HEK293 (cell line): ENCODE results near the gene CCDC24.

Experiments used
- CTCF ChIA-PET: fragments of 350-600 bp; formaldehyde crosslinking; extraction: SDS; loops from one replicate; lab custom pipeline; 2021; ENCODE audit warnings: antibody characterized with exemption; lab: Yijun Ruan, JAX
- POLR2A ChIA-PET: fragments of 300-600 bp; formaldehyde crosslinking; extraction: SDS; loops from one replicate; lab custom pipeline; 2020; ENCODE audit warnings: antibody characterized with exemption, inconsistent platforms; lab: Yijun Ruan, JAX
- H3K27ac ChIP-seq: fragments of 200-500 bp; sonication (Bioruptor generic); 2 replicates; pipeline ENCODE4 v1.5.1; 2014; ENCODE audit warnings: low read depth, low read length, control low read depth, inconsistent platforms; ENCODE audit errors: extremely low read depth
- H3K36me3 ChIP-seq, 2 experiments: fragments of 200-500 bp in 1 of 2; sonication (Bioruptor generic) in 1 of 2; 1 replicate in 1 of 2; 2 replicates in 1 of 2; pipeline ENCODE4 v1.5.1; 2014 to 2017; ENCODE audit warnings: inconsistent platforms in 2 of 2, low read length in 2 of 2; ENCODE audit not compliant: control insufficient read depth in 2 of 2, insufficient read depth in 1 of 2
- H3K4me1 ChIP-seq: fragments of 200-500 bp; sonication (Bioruptor generic); 2 replicates; pipeline ENCODE4 v1.5.1; 2014; ENCODE audit warnings: mild to moderate bottlenecking, low read length, inconsistent platforms; ENCODE audit not compliant: control insufficient read depth, insufficient read depth
- H3K4me3 ChIP-seq: 2 replicates; pipeline ENCODE4 v1.5.1; 2011; ENCODE audit warnings: low read depth, mild to moderate bottlenecking, control low read depth, low read length, moderate library complexity
- H3K9me3 ChIP-seq: fragments of 200-500 bp; sonication (Bioruptor generic); 2 replicates; pipeline ENCODE4 v1.5.1; 2014; ENCODE audit warnings: low read depth, low read length, inconsistent platforms; ENCODE audit not compliant: control insufficient read depth, insufficient read depth
- KLF10 ChIP-seq: fragments of 450-650 bp; IDR thresholded peaks from 2 replicates; pipeline ENCODE4 v1.5.1; 2018; ENCODE audit warnings: missing biosample characterization, mild to moderate bottlenecking, missing genetic modification characterization
- MYNN ChIP-seq: fragments of 450-650 bp; formaldehyde crosslinking; IDR thresholded peaks from 2 replicates; pipeline ENCODE4 v1.5.1; 2016; ENCODE audit warnings: missing biosample characterization, missing genetic modification characterization, borderline replicate concordance
- ZFP37 ChIP-seq: fragments of 450-650 bp; formaldehyde crosslinking; IDR thresholded peaks from 2 replicates; pipeline ENCODE4 v1.5.1; 2016; ENCODE audit warnings: missing biosample characterization, missing genetic modification characterization
- ZFP69B ChIP-seq: fragments of 450-650 bp; formaldehyde crosslinking; IDR thresholded peaks from 2 replicates; pipeline ENCODE4 v1.5.1; 2016; ENCODE audit warnings: missing biosample characterization, missing genetic modification characterization
- ZIC2 ChIP-seq: fragments of 450-650 bp; formaldehyde crosslinking; IDR thresholded peaks from 2 replicates; pipeline ENCODE4 v1.5.1; 2016; ENCODE audit warnings: missing biosample characterization, missing genetic modification characterization
- ZNF391 ChIP-seq: fragments of 450-650 bp; formaldehyde crosslinking; IDR thresholded peaks from 2 replicates; pipeline ENCODE4 v1.5.1; 2016; ENCODE audit warnings: low read depth, missing biosample characterization, missing genetic modification characterization, borderline replicate concordance
- ZNF530 ChIP-seq: fragments of 450-650 bp; formaldehyde crosslinking; IDR thresholded peaks from 2 replicates; pipeline ENCODE4 v1.5.1; 2016; ENCODE audit warnings: low read depth, missing biosample characterization, missing genetic modification characterization
- ZNF621 ChIP-seq: fragments of 450-650 bp; formaldehyde crosslinking; IDR thresholded peaks from 2 replicates; pipeline ENCODE4 v1.5.1; 2017; ENCODE audit warnings: missing biosample characterization, missing genetic modification characterization
- ZNF670 ChIP-seq: fragments of 450-650 bp; formaldehyde crosslinking; IDR thresholded peaks from 2 replicates; pipeline ENCODE4 v1.5.1; 2016; ENCODE audit warnings: missing biosample characterization, missing genetic modification characterization, low read depth
- ZNF677 ChIP-seq: fragments of 450-650 bp; IDR thresholded peaks from 2 replicates; pipeline ENCODE4 v1.5.0; 2018; ENCODE audit warnings: missing biosample characterization, mild to moderate bottlenecking, missing genetic modification characterization, moderate library complexity
- ZNF76 ChIP-seq: fragments of 450-650 bp; formaldehyde crosslinking; IDR thresholded peaks from 2 replicates; pipeline ENCODE4; 2016; ENCODE audit warnings: low read depth, missing biosample characterization, missing genetic modification characterization, borderline replicate concordance
- TF ChIP-seq, protein P1 (sequence below): fragments of 450-650 bp; formaldehyde crosslinking; IDR thresholded peaks from 2 replicates; pipeline ENCODE4 v1.5.1; 2017; ENCODE audit warnings: missing biosample characterization, missing genetic modification characterization
- TF ChIP-seq, protein P2 (sequence below): fragments of 450-650 bp; formaldehyde crosslinking; IDR thresholded peaks from 2 replicates; pipeline ENCODE4 v1.5.1; 2017; ENCODE audit warnings: missing biosample characterization, missing genetic modification characterization
- TF ChIP-seq, protein P3 (sequence below): fragments of 450-650 bp; formaldehyde crosslinking; IDR thresholded peaks from 2 replicates; pipeline ENCODE4 v1.5.1; 2017; ENCODE audit warnings: missing biosample characterization, mild to moderate bottlenecking, missing genetic modification characterization, moderate library complexity

CCDC24 gene

DNA sequence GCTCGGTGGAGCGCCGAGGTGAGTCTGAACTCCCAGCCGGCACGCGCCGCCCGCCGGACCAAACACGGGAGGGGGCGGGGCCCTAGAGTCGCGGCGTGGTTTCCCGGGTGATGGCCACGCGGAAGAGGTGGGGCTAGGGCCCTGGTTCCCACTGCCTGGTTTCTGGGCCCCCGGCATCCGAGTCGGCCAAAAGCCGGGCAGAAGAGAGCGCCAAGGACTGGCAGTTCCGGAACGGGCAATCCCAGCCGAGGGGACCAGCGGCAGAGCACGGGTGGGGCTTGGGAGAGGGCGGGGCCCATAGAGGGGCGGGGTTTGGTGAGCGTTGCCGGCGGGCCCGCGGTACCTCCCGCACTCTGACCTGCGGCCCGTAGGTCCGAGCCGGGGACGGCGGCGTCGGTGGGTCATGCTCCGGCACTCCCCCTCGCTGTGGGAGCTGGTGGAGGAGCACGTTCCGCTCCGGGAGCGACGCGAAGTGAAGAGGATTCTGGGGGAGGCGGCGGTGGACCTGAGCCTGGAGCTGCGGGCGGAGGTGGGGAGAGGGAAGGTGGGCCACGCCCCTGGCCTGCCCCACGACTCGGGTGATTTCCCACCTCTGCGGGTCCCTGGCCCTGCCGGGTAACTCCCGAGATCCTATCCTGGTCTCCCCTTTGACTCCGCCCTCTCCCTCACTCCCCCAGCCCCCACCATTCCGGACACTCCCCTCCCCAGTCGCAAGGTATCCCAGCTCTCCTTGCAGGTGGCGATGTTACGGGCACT lies at the start of gene CCDC24 (continued):
- TF ChIP-seq ZFP69B (tag by site-specific recombination) = peak; percentile 61; the same call in 1 of the 2 replicates
- no peak for TF ChIP-seq ZNF670 (tag by site-specific recombination)
- TF ChIP-seq ZNF677 (tag by site-specific recombination) = no peak

DNA sequence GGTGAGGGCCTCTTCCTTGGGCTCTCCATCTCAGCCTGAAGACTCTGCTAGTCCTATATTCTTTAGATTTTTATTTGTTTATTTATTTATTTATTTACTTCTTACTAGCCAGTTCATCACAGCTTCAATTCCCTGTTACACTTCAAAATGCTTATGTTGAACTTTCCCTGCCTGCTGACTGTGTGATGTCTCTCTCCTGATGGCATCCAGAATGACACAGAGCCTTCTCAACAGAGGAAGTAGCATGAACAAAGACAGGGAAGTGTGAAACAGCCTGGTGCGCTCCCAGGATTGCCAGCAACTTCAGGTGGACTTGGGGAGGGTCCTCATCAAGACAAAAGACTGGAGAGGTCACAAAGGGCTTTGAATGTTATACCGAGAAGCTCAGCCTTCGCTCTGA lies 49.0 kb upstream of the CCDC24 start:
- TF ChIP-seq ZNF391 (tag by site-specific recombination) (no peak), ZIC2 (tag by site-specific recombination) (no peak), ZNF621 (tag by site-specific recombination) (no peak), ZNF530 (tag by site-specific recombination) (no peak)
- ChIA-PET POLR2A (no interaction called here), CTCF (interaction anchor here (1.3 to 6.4 kb wide), 3 partner anchors 9 to 178 kb away, joined by 3 to 79 read pairs (median 50); partner anchors contain the start of gene ARTN)
- Histone ChIP-seq H3K36me3 (peaks cover 0 to 2% of the 10 kb centered on the region in 2 experiments; a peak in 1 of 3 replicates), H3K4me3 (no peak overlapping the region), H3K4me1 (no peaks in the 10 kb centered on the region), H3K27ac (no peak overlapping the region), H3K9me3 (no peaks in the 10 kb centered on the region)

DNA sequence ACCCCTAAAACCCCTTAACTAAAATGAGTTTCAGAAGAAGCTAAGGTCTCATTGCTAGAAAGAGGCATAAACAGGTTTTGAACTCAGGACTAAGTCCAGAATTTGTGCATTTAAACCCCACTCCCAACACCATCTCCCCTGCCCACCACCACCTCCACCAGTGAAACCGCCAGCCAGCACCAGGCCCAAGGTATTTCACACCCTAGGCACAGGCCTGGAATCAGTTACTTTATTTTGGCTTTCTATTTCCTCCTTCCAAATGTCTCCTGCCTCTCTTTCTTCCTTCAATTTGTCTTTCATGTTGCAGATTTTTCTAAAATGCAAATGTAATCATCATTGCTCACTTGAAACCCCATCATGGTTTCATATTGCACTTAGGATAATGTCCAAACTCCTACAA lies 46.5 kb upstream of the CCDC24 start:
- ChIA-PET POLR2A (no interaction called here), CTCF (interaction anchor here (1.2 to 6.4 kb wide), 4 partner anchors 11 to 180 kb away, joined by 3 to 79 read pairs (median 28); partner anchors contain the start of gene ARTN)
- Histone ChIP-seq H3K27ac (no peak overlapping the region), H3K9me3 (no peaks in the 10 kb centered on the region), H3K4me3 (no peak overlapping the region), H3K36me3 (peaks cover 0 to 17% of the 10 kb centered on the region in 2 experiments; a peak in 1 of 3 replicates), H3K4me1 (0 out of 2 replicates have a peak, but pooled peaks cover 4% of the 10 kb centered on the region)
- TF ChIP-seq, protein P1, sequence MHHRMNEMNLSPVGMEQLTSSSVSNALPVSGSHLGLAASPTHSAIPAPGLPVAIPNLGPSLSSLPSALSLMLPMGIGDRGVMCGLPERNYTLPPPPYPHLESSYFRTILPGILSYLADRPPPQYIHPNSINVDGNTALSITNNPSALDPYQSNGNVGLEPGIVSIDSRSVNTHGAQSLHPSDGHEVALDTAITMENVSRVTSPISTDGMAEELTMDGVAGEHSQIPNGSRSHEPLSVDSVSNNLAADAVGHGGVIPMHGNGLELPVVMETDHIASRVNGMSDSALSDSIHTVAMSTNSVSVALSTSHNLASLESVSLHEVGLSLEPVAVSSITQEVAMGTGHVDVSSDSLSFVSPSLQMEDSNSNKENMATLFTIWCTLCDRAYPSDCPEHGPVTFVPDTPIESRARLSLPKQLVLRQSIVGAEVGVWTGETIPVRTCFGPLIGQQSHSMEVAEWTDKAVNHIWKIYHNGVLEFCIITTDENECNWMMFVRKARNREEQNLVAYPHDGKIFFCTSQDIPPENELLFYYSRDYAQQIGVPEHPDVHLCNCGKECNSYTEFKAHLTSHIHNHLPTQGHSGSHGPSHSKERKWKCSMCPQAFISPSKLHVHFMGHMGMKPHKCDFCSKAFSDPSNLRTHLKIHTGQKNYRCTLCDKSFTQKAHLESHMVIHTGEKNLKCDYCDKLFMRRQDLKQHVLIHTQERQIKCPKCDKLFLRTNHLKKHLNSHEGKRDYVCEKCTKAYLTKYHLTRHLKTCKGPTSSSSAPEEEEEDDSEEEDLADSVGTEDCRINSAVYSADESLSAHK (tag by site-specific recombination) = peak; percentile 58; the same call in 1 of the 2 replicates
- TF ChIP-seq, protein P2, sequence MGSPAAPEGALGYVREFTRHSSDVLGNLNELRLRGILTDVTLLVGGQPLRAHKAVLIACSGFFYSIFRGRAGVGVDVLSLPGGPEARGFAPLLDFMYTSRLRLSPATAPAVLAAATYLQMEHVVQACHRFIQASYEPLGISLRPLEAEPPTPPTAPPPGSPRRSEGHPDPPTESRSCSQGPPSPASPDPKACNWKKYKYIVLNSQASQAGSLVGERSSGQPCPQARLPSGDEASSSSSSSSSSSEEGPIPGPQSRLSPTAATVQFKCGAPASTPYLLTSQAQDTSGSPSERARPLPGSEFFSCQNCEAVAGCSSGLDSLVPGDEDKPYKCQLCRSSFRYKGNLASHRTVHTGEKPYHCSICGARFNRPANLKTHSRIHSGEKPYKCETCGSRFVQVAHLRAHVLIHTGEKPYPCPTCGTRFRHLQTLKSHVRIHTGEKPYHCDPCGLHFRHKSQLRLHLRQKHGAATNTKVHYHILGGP = no peak

DNA sequence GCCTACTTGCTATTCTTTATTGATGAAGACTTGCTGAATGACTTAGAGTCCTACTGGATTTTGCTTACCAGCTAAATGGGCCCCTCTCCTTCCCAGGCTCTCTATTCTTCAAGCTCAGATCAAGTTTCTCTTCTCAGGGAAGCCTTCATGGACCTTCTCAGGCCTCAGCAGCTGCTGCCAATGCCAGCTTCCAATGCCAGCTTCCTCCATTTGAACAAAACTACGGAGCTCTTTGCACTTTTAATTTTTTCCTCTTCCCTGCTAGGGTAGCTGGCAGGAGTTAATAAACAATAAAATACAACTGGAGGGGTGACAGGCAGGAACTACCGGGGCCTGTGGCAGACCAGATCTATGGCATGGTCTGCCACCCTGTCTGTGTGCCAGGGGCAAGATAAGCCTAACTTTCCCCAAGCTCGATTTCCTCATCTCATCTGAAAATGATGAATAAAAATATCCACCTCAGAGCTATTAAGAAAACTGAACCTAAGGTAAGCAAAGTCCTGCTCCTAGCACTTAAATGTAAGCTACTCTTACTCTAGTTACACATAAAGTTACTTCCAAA lies 45.6 kb upstream of the CCDC24 start:
- no peaks in the 10 kb centered on the region for H3K9me3 ChIP-seq
- H3K27ac ChIP-seq = peak overlapping the region; percentile 89; the same call in 1 of the 2 replicates
- 0 out of 2 replicates have a peak, but pooled peaks cover 4% of the 10 kb centered on the region for H3K4me1 ChIP-seq
- peaks cover 0 to 26% of the 10 kb centered on the region in 2 experiments; a peak in 1 of 3 replicates for H3K36me3 ChIP-seq
- CTCF ChIA-PET = interaction anchor here (0.6 to 6.4 kb wide), 12 partner anchors 12 to 514 kb away, joined by 3 to 79 read pairs (median 4); partner anchors contain the start of gene ARTN
- TF ChIP-seq ZNF76 (tag by site-specific recombination) = no peak
- TF ChIP-seq, protein P3, sequence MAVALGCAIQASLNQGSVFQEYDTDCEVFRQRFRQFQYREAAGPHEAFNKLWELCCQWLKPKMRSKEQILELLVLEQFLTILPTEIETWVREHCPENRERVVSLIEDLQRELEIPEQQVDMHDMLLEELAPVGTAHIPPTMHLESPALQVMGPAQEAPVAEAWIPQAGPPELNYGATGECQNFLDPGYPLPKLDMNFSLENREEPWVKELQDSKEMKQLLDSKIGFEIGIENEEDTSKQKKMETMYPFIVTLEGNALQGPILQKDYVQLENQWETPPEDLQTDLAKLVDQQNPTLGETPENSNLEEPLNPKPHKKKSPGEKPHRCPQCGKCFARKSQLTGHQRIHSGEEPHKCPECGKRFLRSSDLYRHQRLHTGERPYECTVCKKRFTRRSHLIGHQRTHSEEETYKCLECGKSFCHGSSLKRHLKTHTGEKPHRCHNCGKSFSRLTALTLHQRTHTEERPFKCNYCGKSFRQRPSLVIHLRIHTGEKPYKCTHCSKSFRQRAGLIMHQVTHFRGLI (tag by site-specific recombination) = peak; percentile 93
- no peak for TF ChIP-seq MYNN (tag by site-specific recombination)
- TF ChIP-seq KLF10 = no peak
- TF ChIP-seq ZFP37 (tag by site-specific recombination) = no peak
- H3K4me3 ChIP-seq = peak overlapping the region; percentile 85
- POLR2A ChIA-PET = interaction anchor here (0.7 to 2.7 kb wide), 6 partner anchors 11 to 296 kb away, joined by 3 to 11 read pairs (median 5); partner anchors contain the start of genes ATP6V0B and KDM4A
